ENCODE data around the gene PRR11. TPM values are rescaled to one million over a fixed set of nuclear protein-coding genes. Genes with fewer than 3 reads are reported as not detected.
"Not testable (repeated sequence)": the region's sequence is repeated elsewhere in the genome, so short reads cannot be mapped to it uniquely, and the experiment has no call there.

Gene PRR11
- total RNA-seq, 2 donors from 2014 or later, result 0.57 to 0.60 TPM

DNA sequence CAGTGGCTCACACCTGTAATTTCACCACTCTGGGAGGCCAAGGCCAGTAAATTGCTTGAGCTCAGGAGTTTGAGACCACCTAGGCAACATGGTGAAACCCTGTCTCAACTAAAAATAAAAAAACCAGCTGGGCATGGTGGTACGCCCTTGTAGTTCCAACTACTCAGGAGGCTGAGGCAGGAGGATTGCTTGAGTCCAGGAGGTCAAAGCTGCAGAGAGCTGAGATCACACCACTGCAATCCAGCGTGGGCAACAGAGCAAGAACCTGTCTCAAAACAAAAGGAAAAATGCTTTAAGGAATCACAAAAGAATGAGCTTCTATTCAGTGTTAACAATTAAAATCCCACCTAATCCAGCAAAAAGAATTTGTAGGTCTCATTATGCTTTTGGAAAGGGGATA, 5.9 kb downstream of the PRR11 start:
- no peak for DNase-seq
- Mint-ChIP-seq H3K27ac (peak overlapping the region; percentile 85), H3K27me3 (no peaks in the 10 kb centered on the region), H3K4me3 (no peak overlapping the region), H3K4me1 (peaks cover 13% of the 10 kb centered on the region), H3K36me3 (ENCODE audit: low read depth) (no peaks in the 10 kb centered on the region)
- no peaks in the 10 kb centered on the region for H3K9me3 ChIP-seq (ENCODE audit: control insufficient read depth, low read length, poor library complexity, severe bottlenecking)
- no peak for ATAC-seq

DNA sequence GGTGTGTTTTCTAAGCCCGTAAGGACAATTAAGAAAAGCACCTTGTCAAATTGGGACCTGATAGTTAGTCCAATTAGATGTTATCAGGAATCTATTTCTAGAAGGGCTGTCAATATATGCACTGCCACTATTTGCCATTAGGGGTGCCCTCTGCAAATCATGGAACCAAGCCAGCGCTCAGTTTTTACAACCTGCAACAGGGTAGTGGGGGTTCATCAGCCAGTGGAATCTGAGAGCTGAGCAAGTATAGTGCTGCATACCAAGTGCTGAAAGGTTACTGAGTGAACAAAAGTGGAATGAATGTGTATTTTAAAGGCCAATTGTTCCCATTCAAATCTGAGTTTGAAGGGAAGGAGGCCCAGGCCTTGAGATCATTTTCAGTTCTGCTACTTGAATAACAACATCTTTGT, 10.4 kb downstream of the PRR11 start:
- H3K27me3 Mint-ChIP-seq, result no peaks in the 10 kb centered on the region
- H3K4me1 Mint-ChIP-seq, result peaks cover 9% of the 10 kb centered on the region
- ATAC-seq (peak; percentile 90), DNase-seq (peak in 1 of 3 donors; percentile 24)
- H3K4me3 Mint-ChIP-seq, result no peak overlapping the region
- no peaks in the 10 kb centered on the region for H3K36me3 Mint-ChIP-seq (ENCODE audit: low read depth)
- H3K9me3 ChIP-seq (ENCODE audit: control insufficient read depth, low read length, poor library complexity, severe bottlenecking), result no peaks in the 10 kb centered on the region
- no peak overlapping the region for H3K27ac Mint-ChIP-seq

DNA sequence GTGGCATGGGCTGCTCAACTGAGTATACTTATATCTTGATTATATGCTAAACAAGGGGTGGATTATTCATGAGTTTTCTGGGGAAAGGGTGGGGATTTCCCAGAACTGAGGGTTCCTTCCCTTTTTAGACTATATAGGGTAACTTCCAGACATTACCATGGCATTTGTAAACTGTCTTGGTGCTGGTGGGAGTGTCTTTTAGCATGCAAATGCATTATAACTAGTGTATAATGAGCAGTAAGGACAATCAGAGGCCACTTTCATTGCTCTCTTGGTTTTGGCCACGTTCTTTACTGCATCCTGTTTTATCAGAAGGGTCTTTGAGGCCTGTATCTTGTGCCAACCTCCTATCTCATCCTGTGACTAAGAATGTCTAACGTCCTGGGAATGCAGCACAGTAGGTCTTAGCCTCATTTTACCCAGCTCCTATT, 12.0 kb downstream of the PRR11 start:
- Mint-ChIP-seq H3K36me3 (ENCODE audit: low read depth) (no peaks in the 10 kb centered on the region), H3K27me3 (no peaks in the 10 kb centered on the region), H3K27ac (no peak overlapping the region), H3K4me1 (peaks cover 7% of the 10 kb centered on the region), H3K4me3 (no peak overlapping the region)
- no peaks in the 10 kb centered on the region for H3K9me3 ChIP-seq (ENCODE audit: control insufficient read depth, low read length, poor library complexity, severe bottlenecking)
- no peak for ATAC-seq
- no peak for DNase-seq

- H3K36me3 Mint-ChIP-seq (ENCODE audit: low read depth), result peaks cover 3% of the 10 kb centered on the region
- H3K27me3 Mint-ChIP-seq, result no peaks in the 10 kb centered on the region
- peaks cover 11% of the 10 kb centered on the region for H3K4me1 Mint-ChIP-seq
Measured at GRCh38 chr17:59172436-59173004, 17.0 kb downstream of the PRR11 start.

DNA sequence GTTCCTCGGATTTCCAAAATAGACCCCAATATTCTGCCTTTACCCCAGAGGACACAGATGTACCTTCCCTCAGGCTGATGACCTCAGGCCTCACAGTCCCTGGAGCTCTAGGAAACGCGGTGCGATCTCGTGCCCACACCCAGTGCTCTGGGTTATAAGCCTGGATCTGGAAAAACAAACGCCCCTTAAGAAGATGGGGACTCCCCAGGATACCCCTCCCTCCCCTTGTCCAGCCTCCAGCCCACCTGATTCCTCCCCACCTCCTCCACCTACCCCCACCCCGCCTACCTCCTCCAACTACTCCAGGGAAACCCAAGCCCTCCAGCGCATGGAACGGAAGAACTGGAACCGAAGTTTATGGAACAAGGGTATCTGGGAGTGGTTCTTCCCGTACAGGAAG, 19.1 kb downstream of the PRR11 start:
- DNase-seq, result no peak

More at GRCh38 chr17:59172436-59173004, 17.0 kb downstream of the PRR11 start:
- Mint-ChIP-seq H3K27ac (no peak overlapping the region), H3K4me3 (no peak overlapping the region)
- no peak for DNase-seq
- ATAC-seq, result no peak
- no peaks in the 10 kb centered on the region for H3K9me3 ChIP-seq (ENCODE audit: control insufficient read depth, low read length, poor library complexity, severe bottlenecking)

GRCh38 chr17:59175076-59175475, 19.5 kb downstream of the PRR11 start:
- ATAC-seq (no peak), DNase-seq (no peak)
- Mint-ChIP-seq H3K27ac (no peak overlapping the region), H3K27me3 (no peaks in the 10 kb centered on the region), H3K4me1 (peaks cover 11% of the 10 kb centered on the region), H3K36me3 (ENCODE audit: low read depth) (peaks cover 3% of the 10 kb centered on the region), H3K4me3 (no peak overlapping the region)
- no peaks in the 10 kb centered on the region for H3K9me3 ChIP-seq (ENCODE audit: control insufficient read depth, low read length, poor library complexity, severe bottlenecking)

More for the DNA sequence above, 19.1 kb downstream of the PRR11 start:
- no peaks in the 10 kb centered on the region for H3K9me3 ChIP-seq (ENCODE audit: control insufficient read depth, low read length, poor library complexity, severe bottlenecking)
- H3K36me3 Mint-ChIP-seq (ENCODE audit: low read depth), result peaks cover 3% of the 10 kb centered on the region
- no peak overlapping the region for H3K27ac Mint-ChIP-seq
- peaks cover 9% of the 10 kb centered on the region for H3K4me1 Mint-ChIP-seq
- H3K27me3 Mint-ChIP-seq, result no peaks in the 10 kb centered on the region
- no peak for ATAC-seq
- H3K4me3 Mint-ChIP-seq, result no peak overlapping the region

DNA sequence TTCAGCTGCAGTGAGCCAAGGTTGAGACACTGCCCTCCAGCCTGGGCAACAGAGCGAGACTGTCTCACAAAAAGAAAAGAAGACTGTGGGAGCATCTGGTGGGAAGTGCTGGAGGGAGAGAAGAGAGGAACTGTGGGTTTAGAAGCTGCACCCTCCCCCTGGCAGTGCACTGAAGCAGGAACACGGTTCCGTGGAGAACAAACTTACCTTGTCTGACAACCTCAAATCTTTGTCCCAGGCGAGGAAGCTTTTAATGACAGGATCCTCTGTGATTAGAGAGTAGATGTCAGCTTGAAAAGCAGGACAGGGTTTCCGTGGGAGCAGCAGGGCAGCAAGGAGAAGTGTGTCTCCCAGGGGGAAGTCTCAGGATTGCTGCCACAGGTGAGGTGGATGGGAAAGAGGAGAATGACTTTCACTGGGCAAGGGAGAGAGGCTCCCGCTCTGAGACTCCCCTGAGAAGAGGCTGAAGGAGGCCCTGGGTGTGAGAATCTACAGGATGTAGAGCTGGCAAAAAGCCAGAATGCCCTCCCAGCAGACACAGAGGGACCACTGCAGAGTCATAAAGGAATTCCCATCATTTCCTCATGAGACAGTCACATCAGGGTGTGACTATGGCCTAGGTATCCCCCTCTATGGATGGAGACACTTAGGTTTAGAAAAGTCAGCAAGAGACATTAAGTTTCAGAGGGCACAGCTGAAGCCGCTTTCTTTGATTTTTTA, 22.9 kb downstream of the PRR11 start:
- H3K9me3 ChIP-seq (ENCODE audit: control insufficient read depth, low read length, poor library complexity, severe bottlenecking), result no peaks in the 10 kb centered on the region
- no peak for ATAC-seq
- Mint-ChIP-seq H3K27me3 (no peaks in the 10 kb centered on the region), H3K4me1 (peaks cover 8% of the 10 kb centered on the region), H3K27ac (no peak overlapping the region), H3K4me3 (no peak overlapping the region), H3K36me3 (ENCODE audit: low read depth) (peaks cover 3% of the 10 kb centered on the region)
- DNase-seq, result no peak

DNA sequence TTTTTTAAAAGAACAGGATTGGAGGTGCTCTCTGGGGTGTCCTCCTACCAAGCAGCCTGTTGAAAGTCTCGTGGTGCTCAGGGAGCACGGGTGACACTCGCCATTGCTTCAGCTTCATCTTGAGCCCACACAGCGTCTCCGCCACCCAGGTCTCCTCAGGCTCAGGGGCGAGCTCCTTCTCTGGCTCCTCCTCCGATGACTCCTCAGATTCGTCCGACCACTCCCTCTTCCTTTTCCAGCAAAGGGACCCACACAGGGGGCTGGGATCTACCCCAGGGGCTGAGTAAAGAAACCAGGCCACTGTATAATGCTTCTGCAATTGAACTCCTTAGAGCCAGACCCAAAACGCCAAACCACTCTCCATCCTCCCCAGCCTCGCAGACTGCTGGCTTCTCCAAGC, 24.1 kb downstream of the PRR11 start:
- not testable (repeated sequence) for H3K36me3 Mint-ChIP-seq (ENCODE audit: low read depth); H3K4me1 Mint-ChIP-seq; H3K27ac Mint-ChIP-seq; H3K4me3 Mint-ChIP-seq; DNase-seq; H3K27me3 Mint-ChIP-seq; H3K9me3 ChIP-seq (ENCODE audit: control insufficient read depth, low read length, poor library complexity, severe bottlenecking); ATAC-seq

DNA sequence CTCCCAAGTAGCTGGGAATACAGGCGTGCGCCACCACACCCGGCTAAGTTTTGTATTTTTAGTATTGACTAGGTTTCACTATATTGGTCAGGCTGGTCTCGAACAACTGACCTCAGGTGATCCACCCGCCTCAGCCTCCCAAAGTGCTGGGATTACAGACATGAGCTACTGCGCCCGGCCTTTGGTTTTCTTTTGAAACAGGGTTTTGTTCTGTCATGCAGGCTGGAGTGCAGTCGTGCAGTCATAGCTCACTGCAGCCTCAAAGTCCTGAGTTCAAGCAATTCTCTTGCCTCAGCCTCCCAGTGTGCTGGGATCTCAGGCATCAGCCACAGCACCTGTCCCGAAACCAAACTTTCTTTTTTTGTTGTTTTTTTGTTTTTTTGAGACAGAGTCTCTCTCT, 25.1 kb downstream of the PRR11 start:
- ATAC-seq (no peak), DNase-seq (no peak)

DNA sequence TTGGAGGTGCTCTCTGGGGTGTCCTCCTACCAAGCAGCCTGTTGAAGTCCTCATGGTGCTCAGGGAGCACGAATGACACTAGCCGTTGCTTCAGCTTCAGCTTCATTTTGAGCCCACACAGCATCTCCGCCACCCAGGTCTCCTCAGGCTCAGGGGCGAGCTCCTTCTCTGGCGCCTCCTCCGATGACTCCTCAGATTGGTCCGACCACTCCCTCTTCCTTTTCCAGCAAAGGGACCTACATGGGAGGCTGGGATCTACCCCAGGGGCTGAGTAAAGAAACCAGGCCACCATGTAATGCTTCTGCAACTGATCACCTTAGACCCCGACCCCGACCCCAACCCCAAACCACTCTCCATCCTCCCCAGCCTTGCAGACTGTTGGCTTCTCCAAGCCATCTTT, 25.9 kb downstream of the PRR11 start:
- ATAC-seq (no peak), DNase-seq (no peak)
- no peaks in the 10 kb centered on the region for H3K27me3 Mint-ChIP-seq
- H3K4me1 Mint-ChIP-seq, result peaks cover 6% of the 10 kb centered on the region
- H3K9me3 ChIP-seq (ENCODE audit: control insufficient read depth, low read length, poor library complexity, severe bottlenecking), result no peaks in the 10 kb centered on the region
- no peak overlapping the region for H3K27ac Mint-ChIP-seq
- H3K4me3 Mint-ChIP-seq, result no peak overlapping the region
- no peaks in the 10 kb centered on the region for H3K36me3 Mint-ChIP-seq (ENCODE audit: low read depth)

More for the DNA sequence above, 25.1 kb downstream of the PRR11 start:
- no peaks in the 10 kb centered on the region for H3K36me3 Mint-ChIP-seq (ENCODE audit: low read depth)
- H3K4me1 Mint-ChIP-seq, result peaks cover 8% of the 10 kb centered on the region
- H3K27ac Mint-ChIP-seq, result no peak overlapping the region
- H3K9me3 ChIP-seq (ENCODE audit: control insufficient read depth, low read length, poor library complexity, severe bottlenecking), result no peaks in the 10 kb centered on the region
- H3K4me3 Mint-ChIP-seq, result no peak overlapping the region
- no peaks in the 10 kb centered on the region for H3K27me3 Mint-ChIP-seq

- no peaks in the 10 kb centered on the region for H3K36me3 Mint-ChIP-seq (ENCODE audit: low read depth)
- H3K4me3 Mint-ChIP-seq, result no peak overlapping the region
- H3K27me3 Mint-ChIP-seq, result no peaks in the 10 kb centered on the region
- ATAC-seq (no peak), DNase-seq (no peak)
- no peaks in the 10 kb centered on the region for H3K4me1 Mint-ChIP-seq
- no peaks in the 10 kb centered on the region for H3K9me3 ChIP-seq (ENCODE audit: control insufficient read depth, low read length, poor library complexity, severe bottlenecking)
- no peak overlapping the region for H3K27ac Mint-ChIP-seq
Measured at GRCh38 chr17:59185997-59186396, 30.5 kb downstream of the PRR11 start.

- Mint-ChIP-seq H3K4me1 (no peaks in the 10 kb centered on the region), H3K36me3 (ENCODE audit: low read depth) (no peaks in the 10 kb centered on the region), H3K27ac (no peak overlapping the region), H3K27me3 (no peaks in the 10 kb centered on the region), H3K4me3 (no peak overlapping the region)
- ATAC-seq (no peak), DNase-seq (no peak)
- no peaks in the 10 kb centered on the region for H3K9me3 ChIP-seq (ENCODE audit: control insufficient read depth, low read length, poor library complexity, severe bottlenecking)
Measured at GRCh38 chr17:59186850-59187249, 31.3 kb downstream of the PRR11 start.

DNA sequence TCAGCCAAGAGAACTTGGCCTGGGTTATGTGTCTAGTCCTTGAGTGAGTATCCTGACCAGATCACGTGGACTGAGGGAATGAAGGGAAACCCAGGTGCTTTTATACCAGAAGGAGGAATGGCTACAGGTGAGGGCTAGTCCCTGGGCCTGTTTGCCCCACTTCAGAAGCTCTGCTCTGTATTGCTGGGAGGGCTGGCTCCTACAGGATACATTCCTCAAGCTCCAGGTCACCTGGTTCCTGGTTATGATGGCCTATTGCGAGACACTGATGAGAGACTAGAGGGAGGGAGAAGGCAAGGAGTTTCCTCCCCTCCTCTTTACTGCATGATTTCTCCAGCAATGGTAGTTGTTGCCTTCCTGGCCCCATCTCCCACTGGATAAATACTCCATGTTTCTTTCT, 35.3 kb downstream of the PRR11 start:
- Mint-ChIP-seq H3K4me3 (no peak overlapping the region), H3K36me3 (ENCODE audit: low read depth) (peaks cover 2% of the 10 kb centered on the region), H3K27ac (no peak overlapping the region), H3K4me1 (no peaks in the 10 kb centered on the region), H3K27me3 (no peaks in the 10 kb centered on the region)
- no peak for ATAC-seq
- no peak for DNase-seq
- H3K9me3 ChIP-seq (ENCODE audit: control insufficient read depth, low read length, poor library complexity, severe bottlenecking), result no peaks in the 10 kb centered on the region

GRCh38 chr17:59193336-59193862, 37.9 kb downstream of the PRR11 start:
- no peak for ATAC-seq
- Mint-ChIP-seq H3K4me1 (no peaks in the 10 kb centered on the region), H3K27me3 (no peaks in the 10 kb centered on the region), H3K4me3 (no peak overlapping the region), H3K27ac (peak overlapping the region; percentile 5), H3K36me3 (ENCODE audit: low read depth) (peaks cover 2% of the 10 kb centered on the region)
- no peak for DNase-seq
- no peaks in the 10 kb centered on the region for H3K9me3 ChIP-seq (ENCODE audit: control insufficient read depth, low read length, poor library complexity, severe bottlenecking)
